Neural cell (in vitro differentiated cells): ENCODE data around the gene L3MBTL2. TPM values are rescaled to one million over a fixed set of nuclear protein-coding genes. Genes with fewer than 3 reads are reported as not detected.

Experiments
- H2AFZ ChIP-seq: fragments of 200-600, 300-800 bp; sonication (generic), shearing (Covaris generic); 2 replicates; pipeline ENCODE4 v1.6.0; 2014; ENCODE audit warnings: low read depth, mild to moderate bottlenecking, antibody characterized with exemption, low read length, moderate library complexity
- H3F3A ChIP-seq: fragments of 200-600 bp; shearing (Covaris generic); 2 replicates; pipeline ENCODE4 v1.6.1; 2016; ENCODE audit warnings: mild to moderate bottlenecking, moderate library complexity, mixed read lengths, antibody characterized with exemption, low read length; ENCODE audit not compliant: insufficient read depth, poor library complexity, severe bottlenecking
- H3K27ac ChIP-seq: fragments of 200-600, 300-800 bp; sonication (generic), shearing (Covaris generic); 2 replicates; pipeline ENCODE4 v1.5.1; 2014; ENCODE audit warnings: mild to moderate bottlenecking, low read length, moderate library complexity
- H3K27me3 ChIP-seq: fragments of 300-800, 200-600 bp; sonication (generic), shearing (Covaris generic); 2 replicates; pipeline ENCODE4 v1.6.0; 2014; ENCODE audit warnings: mild to moderate bottlenecking, low read depth, low read length, moderate library complexity; ENCODE audit not compliant: insufficient read depth
- H3K36me3 ChIP-seq: fragments of 300-800, 200-600 bp; sonication (generic), shearing (Covaris generic); 2 replicates; pipeline ENCODE4 v1.5.1; 2014; ENCODE audit warnings: mild to moderate bottlenecking, antibody characterized with exemption, low read length, moderate library complexity; ENCODE audit not compliant: insufficient read depth
- H3K4me2 ChIP-seq: fragments of 300-800, 200-600 bp; sonication (generic), shearing (Covaris generic); 2 replicates; pipeline ENCODE4 v1.6.0; 2014; ENCODE audit warnings: mild to moderate bottlenecking, low read length
- H3K4me3 ChIP-seq: fragments of 300-800, 200-600 bp; sonication (generic), shearing (Covaris generic); 2 replicates; pipeline ENCODE4 v1.5.1; 2014; ENCODE audit warnings: mild to moderate bottlenecking, low read length, moderate library complexity
- H3K79me2 ChIP-seq: fragments of 200-600 bp; shearing (Covaris generic); replicated peaks from 2 replicates; pipeline ENCODE4 v1.6.0; 2014; ENCODE audit warnings: mild to moderate bottlenecking, low read length, moderate library complexity; ENCODE audit not compliant: insufficient read depth
- H3K9ac ChIP-seq: fragments of 300-800, 200-600 bp; sonication (generic), shearing (Covaris generic); 2 replicates; pipeline ENCODE4 v1.6.1; 2016; ENCODE audit warnings: mild to moderate bottlenecking, low read length, mixed read lengths
- H3K9me2 ChIP-seq: fragments of 200-600 bp; shearing (Covaris generic); 2 replicates; pipeline ENCODE4 v1.6.1; 2016; ENCODE audit warnings: mild to moderate bottlenecking, low read length, mixed read lengths; ENCODE audit not compliant: insufficient read depth
- H3K9me3 ChIP-seq: fragments of 200-600, 300-800 bp; sonication (generic), shearing (Covaris generic); 2 replicates; pipeline ENCODE4 v1.6.1; 2016; ENCODE audit warnings: mild to moderate bottlenecking, mixed run types, low read length, moderate library complexity, mixed read lengths
- H4K20me1 ChIP-seq: fragments of 200-600 bp; shearing (Covaris generic); 2 replicates; pipeline ENCODE4 v1.6.1; 2016; ENCODE audit warnings: mild to moderate bottlenecking, mixed run types; ENCODE audit not compliant: insufficient read depth
- CTCF ChIP-seq: fragments of 450-650 bp; IDR thresholded peaks from 2 replicates; pipeline ENCODE4 v1.5.1; 2014; ENCODE audit warnings: antibody characterized with exemption, mild to moderate bottlenecking, moderate library complexity; ENCODE audit not compliant: poor library complexity, severe bottlenecking
- EP300 ChIP-seq: fragments of 450-650 bp; conservative IDR thresholded peaks from 2 replicates; pipeline ENCODE4 v1.6.1; 2014; ENCODE audit warnings: antibody characterized with exemption, mild to moderate bottlenecking, moderate library complexity; ENCODE audit not compliant: poor library complexity, severe bottlenecking
- EZH2 ChIP-seq: fragments of 200-600, 300-800 bp; shearing (Covaris generic), sonication (generic); IDR thresholded peaks from 2 replicates; pipeline ENCODE4 v1.6.1; 2014; ENCODE audit warnings: antibody characterized with exemption, low read length, borderline replicate concordance, mild to moderate bottlenecking; ENCODE audit not compliant: insufficient read depth, poor library complexity, severe bottlenecking
- MXI1 ChIP-seq: fragments of 450-650 bp; conservative IDR thresholded peaks from 2 replicates; pipeline ENCODE4 v1.6.1; 2014; ENCODE audit warnings: antibody characterized with exemption, mild to moderate bottlenecking; ENCODE audit not compliant: poor library complexity, severe bottlenecking
- POLR2AphosphoS5 ChIP-seq: IDR thresholded peaks from 2 replicates; pipeline ENCODE4 v1.6.1; 2012
- RAD21 ChIP-seq: fragments of 450-650 bp; conservative IDR thresholded peaks from 2 replicates; pipeline ENCODE4 v1.6.1; 2014; ENCODE audit warnings: antibody characterized with exemption, mild to moderate bottlenecking, moderate library complexity
- REST ChIP-seq: IDR thresholded peaks from 2 replicates; pipeline ENCODE4 v1.6.1; 2012; ENCODE audit warnings: borderline replicate concordance
- SMC3 ChIP-seq: fragments of 450-650 bp; conservative IDR thresholded peaks from 2 replicates; pipeline ENCODE4 v1.6.1; 2014; ENCODE audit warnings: antibody characterized with exemption, mild to moderate bottlenecking, moderate library complexity; ENCODE audit not compliant: poor library complexity
- TAF1 ChIP-seq: IDR thresholded peaks from 2 replicates; pipeline ENCODE4 v1.6.1; 2012; ENCODE audit warnings: low read depth
- polyA plus RNA-seq: library from polyadenylated mRNA; depleted of rRNA; stranded (reverse); fragments of >200 nt; gene quantifications from 2 replicates; pipeline ENCODE4 v1.2.3, GENCODE V29; 2014

L3MBTL2 gene
- polyA plus RNA-seq, 1 donor from 2014 or later: 32.5 TPM

- H3F3A ChIP-seq: no peaks in the 10 kb centered on the region
- H3K4me2 ChIP-seq: no peak overlapping the region
- H3K27me3 ChIP-seq: no peaks in the 10 kb centered on the region
- H3K9me3 ChIP-seq: no peaks in the 10 kb centered on the region
- no peak for TF ChIP-seq CTCF
- no peak for TF ChIP-seq POLR2AphosphoS5
- no peak for TF ChIP-seq RAD21
- no peak for TF ChIP-seq TAF1
- TF ChIP-seq MXI1: no peak
- no peak for TF ChIP-seq EP300
- no peak for TF ChIP-seq SMC3
- TF ChIP-seq EZH2: no peak
- no peak for TF ChIP-seq REST
- H3K9me2 ChIP-seq: no peaks in the 10 kb centered on the region
- no peak overlapping the region for H3K27ac ChIP-seq
- no peak overlapping the region for H2AFZ ChIP-seq
- no peak overlapping the region for H3K4me3 ChIP-seq
- H3K9ac ChIP-seq: no peak overlapping the region
- H4K20me1 ChIP-seq: no peaks in the 10 kb centered on the region
- no peaks in the 10 kb centered on the region for H3K79me2 ChIP-seq
- H3K36me3 ChIP-seq: peaks cover 14% of the 10 kb centered on the region
Observed at GRCh38 chr22:41169157-41169556, 36.0 kb upstream of the L3MBTL2 start.

- Histone ChIP-seq H3K27ac (no peak overlapping the region), H3F3A (no peaks in the 10 kb centered on the region), H3K4me3 (no peak overlapping the region), H4K20me1 (no peaks in the 10 kb centered on the region), H3K36me3 (peaks cover 14% of the 10 kb centered on the region), H3K9me2 (no peaks in the 10 kb centered on the region), H3K9me3 (no peaks in the 10 kb centered on the region), H3K27me3 (no peaks in the 10 kb centered on the region), H3K4me2 (no peak overlapping the region), H3K79me2 (no peaks in the 10 kb centered on the region), H2AFZ (no peak overlapping the region), H3K9ac (no peak overlapping the region)
- TF ChIP-seq RAD21 (no peak), EP300 (no peak), TAF1 (no peak), EZH2 (no peak), POLR2AphosphoS5 (no peak), CTCF (no peak), MXI1 (no peak), REST (no peak), SMC3 (no peak)
Observed at GRCh38 chr22:41171996-41172395, 33.1 kb upstream of the L3MBTL2 start.
